Brain microvascular endothelial cell (primary cell): ENCODE results near the gene GNRH2.

Experiments
- DNase-seq: peaks from one replicate; pipeline ENCODE4 v3.0.0-alpha.2; 2020
- H3K27ac ChIP-seq: fragments of 250-450 bp; sonication (Bioruptor Pico); 2 replicates; pipeline ENCODE4 v1.5.1; 2020; ENCODE audit warnings: mild to moderate bottlenecking, moderate library complexity
- H3K27me3 ChIP-seq: fragments of 250-450 bp; sonication (Bioruptor Pico); replicated peaks from 2 replicates; pipeline ENCODE4 v1.5.1; 2020; ENCODE audit warnings: mild to moderate bottlenecking
- H3K36me3 ChIP-seq: fragments of 250-450 bp; sonication (Bioruptor Pico); replicated peaks from 2 replicates; pipeline ENCODE4 v1.5.1; 2020; ENCODE audit warnings: mild to moderate bottlenecking
- H3K4me3 ChIP-seq: 2 replicates; pipeline ENCODE4 v1.5.1; 2011; ENCODE audit warnings: low read depth, mild to moderate bottlenecking, control low read depth, low read length, moderate library complexity
- CTCF ChIP-seq: IDR thresholded peaks from 2 replicates; pipeline ENCODE4 v1.5.1; 2011; ENCODE audit warnings: low read depth, mild to moderate bottlenecking, moderate library complexity, low read length, control low read depth, inconsistent platforms; ENCODE audit errors: missing control alignments
- in situ Hi-C: cut with HindIII; loops from 2 replicates; pipeline ENCODE4 v1.10.0; 2017; ENCODE audit warnings: low sequenced_read_pairs, low pct_ligation_motif_present

The GNRH2 gene

GRCh38 chr20:3043322-3043721 lies at the start of gene GNRH2:
TSS of gene GNRH2 (plus strand) at chr20:3043622. CDS start at chr20:3044415, 793 bp downstream.
- Histone ChIP-seq H3K36me3 (peaks cover 26% of the 10 kb centered on the region), H3K4me3 (no peak within 1 kb of the TSS), H3K27ac (no peak within 1 kb of the TSS), H3K27me3 (no peaks in the 10 kb centered on the region)
- in situ Hi-C loops = no loop called here
- no peak for DNase-seq
- no peak for TF ChIP-seq CTCF

GRCh38 chr20:2995796-2996195 lies 47.6 kb upstream of the GNRH2 start:
- no peak overlapping the region for H3K27ac ChIP-seq
- DNase-seq = no peak
- H3K27me3 ChIP-seq = no peaks in the 10 kb centered on the region
- no peak for TF ChIP-seq CTCF
- peaks cover 18% of the 10 kb centered on the region for H3K36me3 ChIP-seq
- H3K4me3 ChIP-seq = no peak overlapping the region
- in situ Hi-C loops = no loop called here

GRCh38 chr20:2998728-2999127 lies 44.7 kb upstream of the GNRH2 start:
- H3K4me3 ChIP-seq = no peak overlapping the region
- no peak for DNase-seq
- no peaks in the 10 kb centered on the region for H3K27me3 ChIP-seq
- no peak overlapping the region for H3K27ac ChIP-seq
- H3K36me3 ChIP-seq = peaks cover 9% of the 10 kb centered on the region
- in situ Hi-C loops = no loop called here
- TF ChIP-seq CTCF = no peak

GRCh38 chr20:3000852-3001523 lies 42.4 kb upstream of the GNRH2 start:
- in situ Hi-C loops = no loop called here
- peaks cover 3% of the 10 kb centered on the region for H3K36me3 ChIP-seq
- no peak for TF ChIP-seq CTCF
- H3K4me3 ChIP-seq = no peak overlapping the region
- H3K27me3 ChIP-seq = no peaks in the 10 kb centered on the region
- DNase-seq = peak; percentile 53
- H3K27ac ChIP-seq = no peak overlapping the region

GRCh38 chr20:3003416-3003815 lies 40.0 kb upstream of the GNRH2 start:
- Histone ChIP-seq H3K36me3 (peaks cover 12% of the 10 kb centered on the region), H3K27me3 (no peaks in the 10 kb centered on the region), H3K4me3 (no peak overlapping the region), H3K27ac (no peak overlapping the region)
- no peak for TF ChIP-seq CTCF
- DNase-seq = no peak
- in situ Hi-C loops = no loop called here
